ENCODE data around the gene PIGQ.

Gene PIGQ

GRCh38 chr16:624526-625070 is 54.8 kb downstream of the PIGQ start:
- TF ChIP-seq POLR2A (IDR thresholded peaks at IDR 0.05; ENCODE audit: low read depth, low read length) (no peak), TAF1 (IDR thresholded peaks at IDR 0.05; ENCODE audit: borderline replicate concordance, low read depth, low read length) (no peak), POLR2AphosphoS5 (IDR thresholded peaks at IDR 0.05; ENCODE audit: low read depth, low read length) (no peak)
- no peak for DNase-seq (ENCODE audit: insufficient read length)
- FAIRE-seq, result no peak

GRCh38 chr16:625117-625976 is 55.6 kb downstream of the PIGQ start:
- DNase-seq (ENCODE audit: insufficient read length), result no peak
- FAIRE-seq, result no peak
- TF ChIP-seq POLR2AphosphoS5 (IDR thresholded peaks at IDR 0.05; ENCODE audit: low read depth, low read length) (no peak), POLR2A (IDR thresholded peaks at IDR 0.05; ENCODE audit: low read depth, low read length) (no peak), TAF1 (IDR thresholded peaks at IDR 0.05; ENCODE audit: borderline replicate concordance, low read depth, low read length) (no peak)

GRCh38 chr16:625977-626765 is 56.4 kb downstream of the PIGQ start:
- TF ChIP-seq POLR2A (IDR thresholded peaks at IDR 0.05; ENCODE audit: low read depth, low read length), result no peak
- TF ChIP-seq TAF1 (IDR thresholded peaks at IDR 0.05; ENCODE audit: borderline replicate concordance, low read depth, low read length), result no peak
- TF ChIP-seq POLR2AphosphoS5 (IDR thresholded peaks at IDR 0.05; ENCODE audit: low read depth, low read length), result no peak
- DNase-seq (ENCODE audit: insufficient read length), result no peak
- FAIRE-seq, result no peak

GRCh38 chr16:626787-627453 is 57.2 kb downstream of the PIGQ start:
- no peak for FAIRE-seq

GRCh38 chr16:627454-628239 is 57.9 kb downstream of the PIGQ start:
- FAIRE-seq (no peak), DNase-seq (ENCODE audit: insufficient read length) (no peak)
- TF ChIP-seq POLR2A (IDR thresholded peaks at IDR 0.05; ENCODE audit: low read depth, low read length) (no peak), POLR2AphosphoS5 (IDR thresholded peaks at IDR 0.05; ENCODE audit: low read depth, low read length) (no peak), TAF1 (IDR thresholded peaks at IDR 0.05; ENCODE audit: borderline replicate concordance, low read depth, low read length) (no peak)

More at GRCh38 chr16:626787-627453, 57.2 kb downstream of the PIGQ start:
- DNase-seq (ENCODE audit: insufficient read length), result no peak
- TF ChIP-seq POLR2A (IDR thresholded peaks at IDR 0.05; ENCODE audit: low read depth, low read length), result no peak
- no peak for TF ChIP-seq TAF1 (IDR thresholded peaks at IDR 0.05; ENCODE audit: borderline replicate concordance, low read depth, low read length)
- no peak for TF ChIP-seq POLR2AphosphoS5 (IDR thresholded peaks at IDR 0.05; ENCODE audit: low read depth, low read length)

- FAIRE-seq (no peak), DNase-seq (ENCODE audit: insufficient read length) (no peak)
- TF ChIP-seq TAF1 (IDR thresholded peaks at IDR 0.05; ENCODE audit: borderline replicate concordance, low read depth, low read length) (no peak), POLR2AphosphoS5 (IDR thresholded peaks at IDR 0.05; ENCODE audit: low read depth, low read length) (no peak), POLR2A (IDR thresholded peaks at IDR 0.05; ENCODE audit: low read depth, low read length) (no peak)
These were observed 58.7 kb downstream of the PIGQ start for GRCh38 chr16:628321-629061.

GRCh38 chr16:629185-629832 is 59.5 kb downstream of the PIGQ start:
- no peak for FAIRE-seq
- DNase-seq (ENCODE audit: insufficient read length), result no peak
- TF ChIP-seq POLR2AphosphoS5 (IDR thresholded peaks at IDR 0.05; ENCODE audit: low read depth, low read length) (no peak), TAF1 (IDR thresholded peaks at IDR 0.05; ENCODE audit: borderline replicate concordance, low read depth, low read length) (no peak)

GRCh38 chr16:629833-630248 is 60.1 kb downstream of the PIGQ start:
- FAIRE-seq, result no peak
- DNase-seq (ENCODE audit: insufficient read length), result no peak
- TF ChIP-seq POLR2A (IDR thresholded peaks at IDR 0.05; ENCODE audit: low read depth, low read length) (no peak), TAF1 (IDR thresholded peaks at IDR 0.05; ENCODE audit: borderline replicate concordance, low read depth, low read length) (no peak), POLR2AphosphoS5 (IDR thresholded peaks at IDR 0.05; ENCODE audit: low read depth, low read length) (no peak)

GRCh38 chr16:630249-630814 is 60.6 kb downstream of the PIGQ start:
- FAIRE-seq, result no peak
- TF ChIP-seq TAF1 (IDR thresholded peaks at IDR 0.05; ENCODE audit: borderline replicate concordance, low read depth, low read length), result no peak
- TF ChIP-seq POLR2A (IDR thresholded peaks at IDR 0.05; ENCODE audit: low read depth, low read length), result no peak
- no peak for TF ChIP-seq POLR2AphosphoS5 (IDR thresholded peaks at IDR 0.05; ENCODE audit: low read depth, low read length)
- DNase-seq (ENCODE audit: insufficient read length), result no peak
